Endothelial cell of hepatic sinusoid (primary cell): ENCODE data around the gene CPB2.

Source experiments
- in situ Hi-C: cut with HindIII; loops from 2 replicates; pipeline ENCODE4 v1.10.0; 2017; ENCODE audit warnings: low sequenced_read_pairs

CPB2 gene

GRCh38 chr13:46057256-46058015 is 47.4 kb downstream of the CPB2 start:
- in situ Hi-C loops = no loop called here

GRCh38 chr13:46053162-46054012 is 51.4 kb downstream of the CPB2 start:
- in situ Hi-C loops = loop anchor here (5.0 kb wide), 1 partner anchor 44 kb away; no protein-coding TSS in a partner anchor

- in situ Hi-C loops = loop anchor here (5.0 kb wide), 1 partner anchor 45 kb away; no protein-coding TSS in a partner anchor
Measured at GRCh38 chr13:46052319-46053161, 52.3 kb downstream of the CPB2 start, which contains the start of gene ZC3H13. Gene ZC3H13, minus strand, starts transcription at chr13:46052746. Its CDS starts 7,239 bp downstream, at chr13:46045507.

GRCh38 chr13:46051968-46052318 is 52.9 kb downstream of the CPB2 start:
- in situ Hi-C loops = loop anchor here (5.0 kb wide), 1 partner anchor 45 kb away; no protein-coding TSS in a partner anchor

- in situ Hi-C loops = loop anchor here (5.0 kb wide), 1 partner anchor 47 kb away; no protein-coding TSS in a partner anchor
Measured at GRCh38 chr13:46050771-46051170, 54.1 kb downstream of the CPB2 start.

- in situ Hi-C loops = no loop called here
Measured at GRCh38 chr13:46045424-46045823, 59.4 kb downstream of the CPB2 start.

- in situ Hi-C loops = no loop called here
Measured at GRCh38 chr13:46043647-46044046, 61.2 kb downstream of the CPB2 start.

GRCh38 chr13:46041419-46041839 is 63.4 kb downstream of the CPB2 start:
- in situ Hi-C loops = no loop called here

- in situ Hi-C loops = no loop called here
Measured at GRCh38 chr13:46040763-46041162, 64.1 kb downstream of the CPB2 start.

GRCh38 chr13:46039411-46040182 is 65.2 kb downstream of the CPB2 start:
- in situ Hi-C loops = no loop called here

GRCh38 chr13:46038296-46038695 is 66.5 kb downstream of the CPB2 start:
- in situ Hi-C loops = no loop called here

GRCh38 chr13:46035066-46035465 is 69.8 kb downstream of the CPB2 start:
- in situ Hi-C loops = no loop called here

- in situ Hi-C loops = no loop called here
Measured at GRCh38 chr13:46032341-46032740, 72.5 kb downstream of the CPB2 start.

- in situ Hi-C loops = no loop called here
Measured at GRCh38 chr13:46031581-46032263, 73.1 kb downstream of the CPB2 start.

- in situ Hi-C loops = no loop called here
Measured at GRCh38 chr13:46025157-46025556, 79.7 kb downstream of the CPB2 start.

- in situ Hi-C loops = loop anchor here (5.0 kb wide), 1 partner anchor 50 kb away; no protein-coding TSS in a partner anchor
Measured at GRCh38 chr13:46022481-46022880, 82.4 kb downstream of the CPB2 start.

GRCh38 chr13:46016216-46016615 is 88.6 kb downstream of the CPB2 start:
- in situ Hi-C loops = no loop called here

GRCh38 chr13:46015366-46015765 is 89.5 kb downstream of the CPB2 start:
- in situ Hi-C loops = no loop called here

GRCh38 chr13:46012404-46012803 is 92.4 kb downstream of the CPB2 start:
- in situ Hi-C loops = no loop called here
